ENCODE results near the gene PRODH2.

PRODH2 gene

DNA sequence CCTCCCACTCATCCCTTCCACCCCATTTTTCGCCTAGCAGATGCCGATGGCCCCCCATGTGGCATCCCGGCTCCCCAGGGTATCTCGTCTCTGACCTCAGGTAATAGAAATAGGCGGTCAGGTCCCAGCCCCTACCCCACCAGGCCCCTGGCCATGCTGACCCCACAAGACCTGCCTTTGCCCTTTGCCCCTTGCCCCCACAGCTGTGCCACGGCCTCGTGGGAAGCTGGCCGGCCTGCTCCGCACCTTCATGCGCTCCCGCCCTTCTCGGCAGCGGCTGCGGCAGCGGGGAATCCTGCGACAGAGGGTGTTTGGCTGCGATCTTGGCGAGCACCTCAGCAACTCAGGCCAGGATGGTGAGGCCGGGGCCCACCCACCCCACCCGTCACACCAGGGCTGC lies 31.9 kb downstream of the PRODH2 start:
- in situ Hi-C loops (cut with MboI; ENCODE audit: low pct_unique_long_range_greater_than_20kb, low sequenced_read_pairs, unreplicated experiment): no loop called here
- no peak for TF ChIP-seq CTCF (IDR thresholded peaks at IDR 0.05; ENCODE audit: extremely low read depth, insufficient read depth, missing control alignments)

GRCh38 chr19:35780058-35780457 lies 32.6 kb downstream of the PRODH2 start:
- DNase-seq (ENCODE audit: low spot score): no peak
- TF ChIP-seq CTCF (IDR thresholded peaks at IDR 0.05; ENCODE audit: extremely low read depth, insufficient read depth, missing control alignments): no peak
- in situ Hi-C loops (cut with MboI; ENCODE audit: low pct_unique_long_range_greater_than_20kb, low sequenced_read_pairs, unreplicated experiment): no loop called here

More for the DNA sequence above, 31.9 kb downstream of the PRODH2 start:
- no peak for DNase-seq (ENCODE audit: low spot score)

- TF ChIP-seq CTCF (IDR thresholded peaks at IDR 0.05; ENCODE audit: extremely low read depth, insufficient read depth, missing control alignments): no peak
- DNase-seq (ENCODE audit: low spot score): no peak
- in situ Hi-C loops (cut with MboI; ENCODE audit: low pct_unique_long_range_greater_than_20kb, low sequenced_read_pairs, unreplicated experiment): no loop called here
Measured at GRCh38 chr19:35779033-35779432, 33.6 kb downstream of the PRODH2 start.

DNA sequence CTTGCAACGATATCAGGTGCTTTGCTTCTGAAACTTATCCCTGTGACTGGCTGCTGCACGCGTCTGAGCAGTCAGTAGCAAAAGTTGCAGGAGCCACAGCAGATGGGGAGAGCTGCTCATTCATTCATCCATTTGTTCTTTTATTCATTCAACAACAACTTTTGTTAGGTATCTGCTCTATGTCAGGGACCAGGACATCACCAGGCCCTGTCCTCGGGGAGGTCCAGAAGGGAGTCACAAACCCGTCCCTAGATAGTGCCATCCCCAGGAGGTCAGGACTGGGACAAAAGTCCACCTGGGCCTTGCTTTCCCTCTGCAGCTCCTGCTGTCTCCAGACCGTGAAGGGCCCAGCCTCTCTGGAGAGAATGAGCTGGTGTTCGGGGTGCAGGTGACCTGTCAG lies 34.7 kb downstream of the PRODH2 start:
- in situ Hi-C loops (cut with MboI; ENCODE audit: low pct_unique_long_range_greater_than_20kb, low sequenced_read_pairs, unreplicated experiment): no loop called here
- no peak for TF ChIP-seq CTCF (IDR thresholded peaks at IDR 0.05; ENCODE audit: extremely low read depth, insufficient read depth, missing control alignments)
- no peak for DNase-seq (ENCODE audit: low spot score)

GRCh38 chr19:35777086-35777841 lies 35.4 kb downstream of the PRODH2 start:
- TF ChIP-seq CTCF (IDR thresholded peaks at IDR 0.05; ENCODE audit: extremely low read depth, insufficient read depth, missing control alignments): no peak
- in situ Hi-C loops (cut with MboI; ENCODE audit: low pct_unique_long_range_greater_than_20kb, low sequenced_read_pairs, unreplicated experiment): no loop called here
- no peak for DNase-seq (ENCODE audit: low spot score)

- no peak for TF ChIP-seq CTCF (IDR thresholded peaks at IDR 0.05; ENCODE audit: extremely low read depth, insufficient read depth, missing control alignments)
- in situ Hi-C loops (cut with MboI; ENCODE audit: low pct_unique_long_range_greater_than_20kb, low sequenced_read_pairs, unreplicated experiment): no loop called here
- no peak for DNase-seq (ENCODE audit: low spot score)
Measured at GRCh38 chr19:35776102-35776788, 36.4 kb downstream of the PRODH2 start.

Measured in GM13977 (cell line).